ENCODE measurements around the gene HOXB6.

The HOXB6 gene

GRCh38 chr17:48624544-48625494 is 20.0 kb upstream of the HOXB6 start:
- in situ Hi-C loops (cut with MboI; ENCODE audit: low pct_unique_long_range_greater_than_20kb, low sequenced_read_pairs) = no loop called here
- DNase-seq = no peak

- in situ Hi-C loops (cut with MboI; ENCODE audit: low pct_unique_long_range_greater_than_20kb, low sequenced_read_pairs) = no loop called here
- no peak for DNase-seq
Observed at GRCh38 chr17:48624118-48624517, 19.3 kb upstream of the HOXB6 start.

GRCh38 chr17:48623583-48623982 is 18.8 kb upstream of the HOXB6 start:
- in situ Hi-C loops (cut with MboI; ENCODE audit: low pct_unique_long_range_greater_than_20kb, low sequenced_read_pairs) = no loop called here

GRCh38 chr17:48622857-48623256 is 18.1 kb upstream of the HOXB6 start:
- in situ Hi-C loops (cut with MboI; ENCODE audit: low pct_unique_long_range_greater_than_20kb, low sequenced_read_pairs) = no loop called here
- DNase-seq = no peak

More at GRCh38 chr17:48623583-48623982, 18.8 kb upstream of the HOXB6 start:
- no peak for DNase-seq

- DNase-seq = no peak
- in situ Hi-C loops (cut with MboI; ENCODE audit: low pct_unique_long_range_greater_than_20kb, low sequenced_read_pairs) = no loop called here
Observed at GRCh38 chr17:48621410-48622392, 16.9 kb upstream of the HOXB6 start.

- no peak for DNase-seq
- in situ Hi-C loops (cut with MboI; ENCODE audit: low pct_unique_long_range_greater_than_20kb, low sequenced_read_pairs) = no loop called here
Observed at GRCh38 chr17:48620461-48621139, 15.8 kb upstream of the HOXB6 start.

- in situ Hi-C loops (cut with MboI; ENCODE audit: low pct_unique_long_range_greater_than_20kb, low sequenced_read_pairs) = no loop called here
- DNase-seq = no peak
Observed at GRCh38 chr17:48619826-48620449, 15.2 kb upstream of the HOXB6 start.

- in situ Hi-C loops (cut with MboI; ENCODE audit: low pct_unique_long_range_greater_than_20kb, low sequenced_read_pairs) = no loop called here
- DNase-seq = peak; percentile 90
Observed at GRCh38 chr17:48618256-48618896, 13.6 kb upstream of the HOXB6 start.

GRCh38 chr17:48617471-48618255 is 12.9 kb upstream of the HOXB6 start:
- DNase-seq = no peak
- in situ Hi-C loops (cut with MboI; ENCODE audit: low pct_unique_long_range_greater_than_20kb, low sequenced_read_pairs) = no loop called here

- in situ Hi-C loops (cut with MboI; ENCODE audit: low pct_unique_long_range_greater_than_20kb, low sequenced_read_pairs) = no loop called here
- DNase-seq = no peak
Observed at GRCh38 chr17:48616717-48617470, 12.1 kb upstream of the HOXB6 start.

- no peak for DNase-seq
- in situ Hi-C loops (cut with MboI; ENCODE audit: low pct_unique_long_range_greater_than_20kb, low sequenced_read_pairs) = no loop called here
Observed at GRCh38 chr17:48615963-48616716, 11.4 kb upstream of the HOXB6 start.

GRCh38 chr17:48615047-48615962 is 10.5 kb upstream of the HOXB6 start, which contains the start of gene HOXB8:
TSS of gene HOXB8 (minus strand) at chr17:48615292. CDS start at chr17:48614704, 588 bp downstream.
- in situ Hi-C loops (cut with MboI; ENCODE audit: low pct_unique_long_range_greater_than_20kb, low sequenced_read_pairs) = no loop called here
- no peak for DNase-seq

- in situ Hi-C loops (cut with MboI; ENCODE audit: low pct_unique_long_range_greater_than_20kb, low sequenced_read_pairs) = no loop called here
- no peak for DNase-seq
Observed at GRCh38 chr17:48613862-48614694, 9.3 kb upstream of the HOXB6 start.
